K562 (cell line): ENCODE measurements around the gene RPN1. TPM values are rescaled to one million over a fixed set of nuclear protein-coding genes. Genes with fewer than 3 reads are reported as not detected.

ENCODE experiments used
- ATAC-seq: fragments of 200-7000 bp; cut with Tn5 transposase; 3 replicates; pipeline ENCODE4 v1.9.1; 2020; ENCODE audit warnings: moderate library complexity
- BruUV-seq: library from RNA; stranded (reverse); fragments of 400-500 nt; replicated peaks from 2 replicates; lab custom pipeline; 2021; lab: Mats Ljungman, UMichigan
- CTCF ChIA-PET: fragments of 300-600 bp; formaldehyde crosslinking; extraction: SDS; loops from one replicate; lab custom pipeline; 2021; ENCODE audit warnings: low intra/inter-chr PET ratio; lab: Yijun Ruan, JAX
- POLR2A ChIA-PET: fragments of 300-600, 350-650 bp; sonication (Branson Sonifier 250); formaldehyde crosslinking; extraction: SDS; loops from one replicate; lab custom pipeline; 2021; ENCODE audit warnings: antibody characterized with exemption, inconsistent platforms; lab: Yijun Ruan, JAX
- DNase-seq, 4 experiments: peaks; one replicate each; pipeline versions ENCODE4 v3.0.0 to v3.0.0-alpha.2; 2011 to 2018; ENCODE audit warnings: low spot score in 3 of 4, mixed read lengths in 3 of 4; ENCODE audit errors: extremely low read depth in 1 of 4
- FAIRE-seq: peaks from 2 replicates; lab custom pipeline; 2011; peaks lifted over from hg19 to GRCh38; lab: Jason Lieb, UNC
- H2AFZ ChIP-seq: 2 replicates; pipeline ENCODE4 v1.6.0; 2011; ENCODE audit warnings: low read depth, low read length, control low read depth, inconsistent platforms
- H3K27ac ChIP-seq: fragments of 200-600 bp; 3 replicates; pipeline ENCODE4 v1.8.0; 2011; ENCODE audit warnings: low read depth, mild to moderate bottlenecking, control low read depth, inconsistent platforms, low read length, moderate library complexity, mixed read lengths; ENCODE audit errors: extremely low read depth
- H3K27me3 ChIP-seq, 2 experiments: fragments of 300-600 bp in 1 of 2; 2 replicates in 1 of 2; 3 replicates in 1 of 2; pipeline versions ENCODE4 v1.6.0 to v1.8.0; 2011; ENCODE audit warnings: inconsistent platforms in 2 of 2, low read length in 2 of 2, mild to moderate bottlenecking in 1 of 2, mixed read lengths in 1 of 2, moderate library complexity in 1 of 2; ENCODE audit not compliant: control insufficient read depth in 2 of 2, insufficient read depth in 2 of 2
- H3K36me3 ChIP-seq: fragments of 300-600 bp; 3 replicates; pipeline ENCODE4 v1.8.0; 2011; ENCODE audit warnings: mild to moderate bottlenecking, low read length, inconsistent platforms; ENCODE audit not compliant: control insufficient read depth, insufficient read depth
- H3K4me1 ChIP-seq, 2 experiments: fragments of 200-600 bp in 1 of 2; replicated peaks in 1 of 2; 2 replicates in 1 of 2; 3 replicates in 1 of 2; pipeline versions ENCODE4 v1.5.1 to v1.8.0; 2011; ENCODE audit warnings: inconsistent platforms in 2 of 2, low read length in 2 of 2, mild to moderate bottlenecking in 1 of 2, mixed read lengths in 1 of 2, moderate library complexity in 1 of 2; ENCODE audit not compliant: control insufficient read depth in 2 of 2, insufficient read depth in 2 of 2
- H3K4me2 ChIP-seq: 2 replicates; pipeline ENCODE4 v1.6.1; 2011; ENCODE audit warnings: low read length, control low read depth, inconsistent platforms, mixed read lengths; ENCODE audit not compliant: insufficient read depth
- H3K4me3 ChIP-seq: fragments of 200-600 bp; sonication (generic), shearing (Covaris generic); 2 replicates; pipeline ENCODE4 v1.5.1; 2016; ENCODE audit warnings: control low read depth, inconsistent platforms
- H3K79me2 ChIP-seq: fragments of 200-600 bp; 3 replicates; pipeline ENCODE4 v1.8.0; 2011; ENCODE audit warnings: low read length, inconsistent platforms; ENCODE audit not compliant: control insufficient read depth, insufficient read depth
- H3K9ac ChIP-seq, 2 experiments: 2 replicates each; pipeline versions ENCODE4 v1.6.0 to v1.6.1; 2011; ENCODE audit warnings: low read depth in 2 of 2, low read length in 2 of 2, control low read depth in 1 of 2, inconsistent platforms in 1 of 2, mild to moderate bottlenecking in 1 of 2, mixed read lengths in 1 of 2; ENCODE audit not compliant: insufficient read depth in 1 of 2
- H3K9me1 ChIP-seq: one replicate; pipeline ENCODE4 v1.6.0; 2011; ENCODE audit warnings: inconsistent platforms, mild to moderate bottlenecking, low read length, moderate library complexity; ENCODE audit not compliant: control insufficient read depth, insufficient read depth
- H3K9me3 ChIP-seq: replicated peaks from 2 replicates; pipeline ENCODE4 v1.5.1; 2011; ENCODE audit warnings: low read depth, low read length, inconsistent platforms; ENCODE audit not compliant: control insufficient read depth, insufficient read depth
- H4K20me1 ChIP-seq: replicated peaks from 2 replicates; pipeline ENCODE4 v1.6.1; 2011; ENCODE audit warnings: low read length, inconsistent platforms, mixed read lengths; ENCODE audit not compliant: control insufficient read depth, insufficient read depth
- CHAMP1 ChIP-seq: fragments of 450-650 bp; IDR thresholded peaks from 2 replicates; pipeline ENCODE4 v1.6.1; 2016; ENCODE audit warnings: mild to moderate bottlenecking
- CUX1 ChIP-seq: fragments of 200-800 bp; sonication (Bioruptor generic); IDR thresholded peaks from 2 replicates; pipeline ENCODE4 v1.6.1; 2016; ENCODE audit warnings: missing genetic modification characterization, missing compliant biosample characterization
- FOSL1 ChIP-seq: fragments of 200-800 bp; sonication (Bioruptor generic); conservative IDR thresholded peaks from 2 replicates; pipeline ENCODE4 v1.6.1; 2016; ENCODE audit warnings: missing genetic modification characterization, missing compliant biosample characterization
- JUND ChIP-seq, 2 experiments: IDR thresholded peaks; 2 replicates in 1 of 2; 3 replicates in 1 of 2; pipeline ENCODE4 v1.6.1; 2011; ENCODE audit warnings: borderline replicate concordance in 2 of 2, low read depth in 2 of 2, low read length in 2 of 2, improper control_type of control experiment in 1 of 2, missing biosample characterization in 1 of 2, missing genetic modification characterization in 1 of 2, missing genetic modification reagents in 1 of 2
- RBM15 ChIP-seq: fragments of 200-400 bp; formaldehyde crosslinking; IDR thresholded peaks from 2 replicates; pipeline ENCODE4 v1.6.1; 2018; ENCODE audit warnings: mild to moderate bottlenecking, low read length, moderate library complexity; ENCODE audit not compliant: insufficient read depth
- ZFP36 ChIP-seq: fragments of 150-350 bp; IDR thresholded peaks from 2 replicates; pipeline ENCODE4 v1.6.1; 2018; ENCODE audit warnings: low read length, low read depth; ENCODE audit not compliant: partially characterized antibody
- ZKSCAN3 ChIP-seq: fragments of 250-450 bp; sonication (Bioruptor Pico); IDR thresholded peaks from 2 replicates; pipeline ENCODE4 v1.4.0; 2020
- WGBS: fragments of 100-300 bp; shearing (Covaris generic); methylation state at CpG from one replicate; pipeline ENCODE4 v1.1.6; 2016; ENCODE audit warnings: low coverage, mixed read lengths; ENCODE audit not compliant: insufficient coverage; ENCODE audit errors: missing lambda C conversion rate; 5-methylcytosine and 5-hydroxymethylcytosine counted together
- in situ Hi-C: fragments of 300-500 bp; cut with MboI; formaldehyde crosslinking; loops from 4 replicates; pipeline ENCODE4 v1.15.0; 2018; ENCODE audit warnings: inconsistent platforms, mixed read lengths
- intact Hi-C: fragments of 100-400 bp; cut with micrococcal nuclease; formaldehyde crosslinking; loops from 2 replicates; pipeline ENCODE4 v1.14.2; 2022
- polyA plus RNA-seq, 8 experiments: library from polyadenylated mRNA; depleted of rRNA in 4 of 8; stranded (reverse) in 5 of 8; unstranded in 3 of 8; fragments of >200 nt; fragmentation: Nextera tagmentation in 2 of 8; fragmentation: Illumina TruSeq in 1 of 8; extraction: Ambion mirVana in 2 of 8; extraction: Trizol in 1 of 8; gene quantifications; 2 replicates each; pipeline versions ENCODE4 v1.2.1 to v1.2.3, GENCODE V29; 2011 to 2014; ENCODE audit warnings: inconsistent platforms in 1 of 8, missing spikeins in 1 of 8
- total RNA-seq, 7 experiments: library from RNA; depleted of rRNA in 6 of 7; stranded (reverse); fragments of >200 nt in 6 of 7; fragmentation: Illumina TruSeq in 2 of 7; extraction: Trizol in 2 of 7; gene quantifications; 2 replicates each; pipeline versions ENCODE4 v1.2.1 to v1.2.3, GENCODE V29; 2011 to 2021; ENCODE audit warnings: low replicate concordance in 1 of 7

The RPN1 gene
- total and polyA plus RNA-seq, 9 of the 15 experiments (the other 6 are each of a cell fraction or from before 2014, with no cell fraction given), result 39.5 to 300 (median 148) TPM

GRCh38 chr3:128619146-128619890, 31.3 kb downstream of the RPN1 start:
- CTCF ChIA-PET, result interaction anchor here (0.7 kb wide), 1 partner anchor 82 kb away, joined by 3 read pairs; no protein-coding TSS in a partner anchor

GRCh38 chr3:128618398-128618726, 32.3 kb downstream of the RPN1 start:
- in situ Hi-C loops (no loop called here), intact Hi-C loops (no loop called here)
- peaks cover 0 to 15% of the 10 kb centered on the region in 2 experiments; a peak in 1 of 5 replicates for H3K4me1 ChIP-seq
- ChIA-PET POLR2A (no interaction called here), CTCF (no interaction called here)
- no peak overlapping the region for H2AFZ ChIP-seq
- no peak overlapping the region for H3K9ac ChIP-seq
- H3K4me2 ChIP-seq, result no peak overlapping the region
- FAIRE-seq, result no peak
- peaks cover 78% of the 10 kb centered on the region; the same call in 2 of the 3 replicates for H3K36me3 ChIP-seq
- BruUV-seq, result no TSS peak
- H3K79me2 ChIP-seq, result no peaks in the 10 kb centered on the region; the same call in 2 of the 3 replicates
- ATAC-seq, result no peak
- no peak overlapping the region for H3K27ac ChIP-seq
- H3K9me3 ChIP-seq, result no peaks in the 10 kb centered on the region
- no peak overlapping the region for H3K4me3 ChIP-seq
- H3K9me1 ChIP-seq, result no peaks in the 10 kb centered on the region
- WGBS, result 85% methylated on average over 5 of the region's 5 CpGs
- H4K20me1 ChIP-seq, result no peaks in the 10 kb centered on the region; the same call in 1 of the 2 replicates
- no peak for DNase-seq
- H3K27me3 ChIP-seq, result no peaks in the 10 kb centered on the region
- TF ChIP-seq ZKSCAN3 (CRISPR knock-in tag) (no peak), CUX1 (CRISPR knock-in tag) (no peak), ZFP36 (no peak), CHAMP1 (no peak)

More at GRCh38 chr3:128619146-128619890, 31.3 kb downstream of the RPN1 start:
- Histone ChIP-seq H3K9me1 (no peaks in the 10 kb centered on the region), H3K9me3 (no peaks in the 10 kb centered on the region), H3K4me3 (no peak overlapping the region)
- POLR2A ChIA-PET, result no interaction called here
- TF ChIP-seq JUND (IDR thresholded peaks at IDR 0.05; ENCODE audit: borderline replicate concordance, low read depth, low read length), result no peak
- no peak for TF ChIP-seq JUND (tag; IDR thresholded peaks at IDR 0.05; ENCODE audit: borderline replicate concordance, low read depth, low read length)
- TF ChIP-seq RBM15, result no peak
- TF ChIP-seq FOSL1, result peak; percentile 31; the same call in 1 of the 2 replicates
- TF ChIP-seq, all 486 proteins: peak for 1
- Histone ChIP-seq H3K27me3 (no peaks in the 10 kb centered on the region), H3K36me3 (peaks cover 87% of the 10 kb centered on the region; the same call in 2 of the 3 replicates), H3K27ac (no peak overlapping the region), H4K20me1 (no peaks in the 10 kb centered on the region; the same call in 1 of the 2 replicates), H3K9ac (no peak overlapping the region), H3K4me2 (no peak overlapping the region), H3K4me1 (peaks cover 0 to 15% of the 10 kb centered on the region in 2 experiments; a peak in 1 of 5 replicates), H3K79me2 (no peaks in the 10 kb centered on the region; the same call in 2 of the 3 replicates), H2AFZ (no peak overlapping the region)
- no peak for DNase-seq
- BruUV-seq, result TSS peak; percentile 18
- 92% methylated on average over 5 of the region's 7 CpGs for WGBS
- intact Hi-C loops (no loop called here), in situ Hi-C loops (no loop called here)
- FAIRE-seq, result no peak
- no peak for ATAC-seq
